Heart left ventricle (tissue), 13 donors: ENCODE results near the gene SLC22A7.

ENCODE experiments used
- CTCF ChIP-seq, 12 donors: fragments of 200-600 bp; sonication (generic) in 4 of 12; IDR thresholded peaks; one replicate each; pipeline versions ENCODE4 v1.5.0 to v1.8.0; 2018 to 2022; ENCODE audit warnings: antibody characterized with exemption in 12 of 12, mild to moderate bottlenecking in 5 of 12
- POLR2A ChIP-seq, 2 donors: fragments of 450-650 bp; IDR thresholded peaks; one replicate each; pipeline ENCODE4 v1.6.1; 2017; ENCODE audit warnings: antibody characterized with exemption in 2 of 2, mild to moderate bottlenecking in 2 of 2, moderate library complexity in 2 of 2
- donor health status: ischemic (EF 13 %, LVEDD 7.1; RV severe dilation, severe dysfunction).
- donor health status: DM: no; HTN: yes; CAD: no.
- donor health status: DM: no; HTN: no; CAD: no.
- donor health status: ischemic (EF 25% LVEDD 6.9; RV normal size, moderate dysfunction).
- donor health status: ischemic (EF 25% LVEDD 5.7; RV mildly dilated, moderate dysfunction).
- donor health status: ischemic (EF 35%, LVEDD 5.7; RV mildly dilated, moderate dysfunction).
- donor health status: nonischemic (EF 11% LVEDD 7.7; RV severe dilation, severe dysfunction).
- donor health status: DM: yes; HTN: yes; CAD: no.
- donor health status: PGD.
- donor health status: ischemic (EF 29% LVEDD 5.4; RV normal size, mild dysfunction).
- donor health status: nonischemic (EF 23%, LVEDD 6.1; RV moderate dilation, normal function).

DNA sequence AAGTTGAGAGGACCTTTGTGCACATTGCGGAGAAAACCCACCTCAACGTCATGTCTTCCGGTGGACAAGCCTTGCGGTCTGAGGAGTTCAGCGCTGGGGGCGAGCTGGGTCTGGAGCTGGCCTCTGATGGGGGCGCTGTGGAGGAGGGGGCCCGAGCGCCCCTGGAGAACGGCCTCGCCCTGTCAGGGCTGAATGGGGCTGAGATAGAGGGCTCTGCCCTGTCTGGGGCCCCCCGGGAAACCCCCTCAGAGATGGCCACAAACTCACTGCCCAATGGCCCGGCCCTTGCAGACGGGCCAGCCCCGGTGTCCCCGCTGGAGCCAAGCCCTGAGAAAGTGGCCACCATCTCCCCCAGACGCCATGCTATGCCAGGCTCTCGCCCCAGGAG lies 14.6 kb upstream of the SLC22A7 start:
- TF ChIP-seq POLR2A (IDR thresholded peaks at IDR 0.05) (no peak), CTCF (IDR thresholded peaks at IDR 0.05) (no peak)
